WTC11 (cell line): ENCODE results near the gene THSD8. TPM values are rescaled to one million over a fixed set of nuclear protein-coding genes. Genes with fewer than 3 reads are reported as not detected.

Source experiments
- ATAC-seq: fragments of 200-7000 bp; cut with Tn5 transposase; 2 replicates; pipeline ENCODE4 v1.10.0; 2021; ENCODE audit warnings: mild to moderate bottlenecking, moderate library complexity
- CTCF ChIA-PET: fragments of 300-600 bp; sonication (Branson Sonifier 250); formaldehyde crosslinking; loops from one replicate; lab custom pipeline; 2021; ENCODE audit warnings: antibody characterized with exemption; lab: Charles Lee
- POLR2A ChIA-PET: fragments of 350-600 bp; sonication (Branson Sonifier 250); formaldehyde crosslinking; loops from one replicate; lab custom pipeline; 2021; ENCODE audit warnings: antibody characterized with exemption; lab: Charles Lee
- DNase-seq: peaks from one replicate; pipeline ENCODE4 v3.0.0; 2021; ENCODE audit warnings: low spot score
- H3K27ac Mint-ChIP-seq: 2 replicates; pipeline ENCODE4 v1.8.0; 2021; ENCODE audit warnings: mixed read lengths
- H3K27me3 Mint-ChIP-seq: 2 replicates; pipeline ENCODE4 v1.8.0; 2021; ENCODE audit warnings: low read depth, mild to moderate bottlenecking, moderate library complexity, mixed read lengths
- H3K36me3 Mint-ChIP-seq: 2 replicates; pipeline ENCODE4 v1.8.0; 2021; ENCODE audit warnings: mixed read lengths
- H3K4me1 Mint-ChIP-seq: 2 replicates; pipeline ENCODE4 v1.8.0; 2022; ENCODE audit warnings: mixed read lengths
- H3K4me3 Mint-ChIP-seq: 2 replicates; pipeline ENCODE4 v1.8.0; 2021; ENCODE audit warnings: mild to moderate bottlenecking, moderate library complexity, mixed read lengths
- H3K9me3 Mint-ChIP-seq: 2 replicates; pipeline ENCODE4 v1.8.0; 2021; ENCODE audit warnings: mixed read lengths
- FOXP1 ChIP-seq: sonication (generic); formaldehyde crosslinking; IDR thresholded peaks from 2 replicates; pipeline ENCODE4 v1.8.0; 2022; ENCODE audit warnings: missing genetic modification reagents, mild to moderate bottlenecking, moderate library complexity, borderline replicate concordance
- HMGA2 ChIP-seq: fragments of 250-450 bp; sonication (Bioruptor Pico); IDR thresholded peaks from 2 replicates; pipeline ENCODE4 v1.4.0; 2021; ENCODE audit warnings: mild to moderate bottlenecking, moderate library complexity
- IRF2 ChIP-seq: sonication (generic); formaldehyde crosslinking; IDR thresholded peaks from 2 replicates; pipeline ENCODE4 v1.8.0; 2022; ENCODE audit warnings: low read depth, missing genetic modification reagents, borderline replicate concordance
- MYBL2 ChIP-seq: sonication (generic); formaldehyde crosslinking; IDR thresholded peaks from 2 replicates; pipeline ENCODE4 v1.8.1; 2023; ENCODE audit warnings: mild to moderate bottlenecking, moderate library complexity, missing genetic modification reagents
- NFYB ChIP-seq: sonication (generic); formaldehyde crosslinking; conservative IDR thresholded peaks from 2 replicates; pipeline ENCODE4 v1.8.0; 2022; ENCODE audit warnings: low read depth, missing genetic modification reagents
- RORB ChIP-seq: fragments of 250-450 bp; sonication (Bioruptor Pico); IDR thresholded peaks from 2 replicates; pipeline ENCODE4 v1.9.0; 2021; ENCODE audit warnings: mild to moderate bottlenecking
- SP1 ChIP-seq: sonication (generic); formaldehyde crosslinking; conservative IDR thresholded peaks from 2 replicates; pipeline ENCODE4 v1.8.1; 2022; ENCODE audit warnings: missing genetic modification reagents
- TEAD4 ChIP-seq: sonication (generic); formaldehyde crosslinking; IDR thresholded peaks from 2 replicates; pipeline ENCODE4 v1.8.0; 2022; ENCODE audit warnings: mild to moderate bottlenecking, missing genetic modification reagents
- TP53 ChIP-seq: sonication (generic); formaldehyde crosslinking; IDR thresholded peaks from 2 replicates; pipeline ENCODE4 v1.8.1; 2023; ENCODE audit warnings: mild to moderate bottlenecking, missing genetic modification reagents
- ZBTB21 ChIP-seq: sonication (generic); formaldehyde crosslinking; IDR thresholded peaks from 2 replicates; pipeline ENCODE4 v1.8.1; 2023; ENCODE audit warnings: mild to moderate bottlenecking, missing genetic modification reagents, borderline replicate concordance
- ZNF219 ChIP-seq: sonication (generic); formaldehyde crosslinking; IDR thresholded peaks from 2 replicates; pipeline ENCODE4 v1.8.0; 2023; ENCODE audit warnings: missing genetic modification reagents, mild to moderate bottlenecking, borderline replicate concordance
- ZNF671 ChIP-seq: fragments of 250-450 bp; sonication (Bioruptor Pico); IDR thresholded peaks from 2 replicates; pipeline ENCODE4 v1.8.0; 2021; ENCODE audit warnings: mild to moderate bottlenecking
- total RNA-seq: library from RNA; stranded (reverse); gene quantifications from 3 replicates; pipeline ENCODE4 v1.2.3, GENCODE V29; 2021
- TF ChIP-seq, protein P1 (sequence below): sonication (generic); formaldehyde crosslinking; IDR thresholded peaks from 2 replicates; pipeline ENCODE4 v1.8.1; 2023; ENCODE audit warnings: mild to moderate bottlenecking, missing genetic modification reagents
- TF ChIP-seq, protein P2 (sequence below): sonication (generic); formaldehyde crosslinking; IDR thresholded peaks from 2 replicates; pipeline ENCODE4 v1.8.1; 2023; ENCODE audit warnings: mild to moderate bottlenecking, missing genetic modification reagents, moderate library complexity
- TF ChIP-seq, protein P3 (sequence below): sonication (generic); formaldehyde crosslinking; IDR thresholded peaks from 2 replicates; pipeline ENCODE4 v1.8.0; 2023; ENCODE audit warnings: mild to moderate bottlenecking, missing genetic modification reagents
- TF ChIP-seq, protein P4 (sequence below): sonication (generic); formaldehyde crosslinking; IDR thresholded peaks from 2 replicates; pipeline ENCODE4 v1.8.1; 2022; ENCODE audit warnings: low read depth, mild to moderate bottlenecking, moderate library complexity, missing genetic modification reagents, borderline replicate concordance
- TF ChIP-seq, protein P5 (sequence below): sonication (generic); formaldehyde crosslinking; IDR thresholded peaks from 2 replicates; pipeline ENCODE4 v1.8.0; 2022; ENCODE audit warnings: missing genetic modification reagents
- TF ChIP-seq, protein P6 (sequence below): fragments of 200-600 bp; IDR thresholded peaks from 2 replicates; pipeline ENCODE4 v1.8.0; 2022; ENCODE audit warnings: antibody characterized with exemption

Gene THSD8
- total RNA-seq, 1 experiment from 2014 or later = 30.1 TPM

DNA sequence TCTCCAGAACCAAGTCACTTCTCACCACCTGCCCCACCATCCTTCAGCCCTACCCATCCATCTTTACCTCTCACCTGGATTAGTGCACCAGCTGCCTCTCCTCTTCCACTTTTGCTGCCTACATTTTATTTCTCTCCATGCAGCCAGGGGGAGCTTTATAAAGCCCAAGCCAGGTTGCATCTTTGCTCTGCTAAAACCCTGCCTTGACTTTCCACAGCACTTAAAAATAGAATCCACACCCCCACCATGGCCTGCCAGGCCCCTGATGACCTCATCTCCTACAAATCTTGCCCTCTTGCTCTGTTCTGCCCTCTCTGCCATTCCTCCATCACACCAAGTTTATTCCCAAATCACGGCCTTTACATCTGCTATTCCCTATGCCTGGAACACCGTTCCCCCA lies 28.3 kb upstream of the THSD8 start:
- ATAC-seq (no peak), DNase-seq (no peak)
- ChIA-PET CTCF (interaction anchor here (0.9 to 7.7 kb wide), 9 partner anchors 8 to 112 kb away, joined by 3 to 136 read pairs (median 25); partner anchors contain the start of gene JUNB), POLR2A (interaction anchor here (1.5 to 3.2 kb wide), 2 partner anchors 16 to 19 kb away, joined by 6 to 15 read pairs; partner anchors contain the start of gene JUNB)
- Mint-ChIP-seq H3K4me1 (peaks cover 21% of the 10 kb centered on the region), H3K36me3 (peaks cover 14% of the 10 kb centered on the region), H3K27me3 (no peaks in the 10 kb centered on the region; the same call in 1 of the 2 replicates), H3K27ac (peak overlapping the region; percentile 81), H3K4me3 (peak overlapping the region; percentile 20), H3K9me3 (no peaks in the 10 kb centered on the region)
- TF ChIP-seq FOXP1 (CRISPR knock-in tag) (no peak), NFYB (CRISPR knock-in tag) (no peak), ZNF671 (CRISPR knock-in tag) (no peak), IRF2 (no peak), RORB (CRISPR knock-in tag) (no peak), HMGA2 (CRISPR knock-in tag) (no peak), ZNF219 (no peak), TP53 (CRISPR knock-in tag) (no peak), MYBL2 (CRISPR knock-in tag) (no peak), SP1 (CRISPR knock-in tag) (no peak), ZBTB21 (no peak), TEAD4 (no peak)
- TF ChIP-seq, protein P1, sequence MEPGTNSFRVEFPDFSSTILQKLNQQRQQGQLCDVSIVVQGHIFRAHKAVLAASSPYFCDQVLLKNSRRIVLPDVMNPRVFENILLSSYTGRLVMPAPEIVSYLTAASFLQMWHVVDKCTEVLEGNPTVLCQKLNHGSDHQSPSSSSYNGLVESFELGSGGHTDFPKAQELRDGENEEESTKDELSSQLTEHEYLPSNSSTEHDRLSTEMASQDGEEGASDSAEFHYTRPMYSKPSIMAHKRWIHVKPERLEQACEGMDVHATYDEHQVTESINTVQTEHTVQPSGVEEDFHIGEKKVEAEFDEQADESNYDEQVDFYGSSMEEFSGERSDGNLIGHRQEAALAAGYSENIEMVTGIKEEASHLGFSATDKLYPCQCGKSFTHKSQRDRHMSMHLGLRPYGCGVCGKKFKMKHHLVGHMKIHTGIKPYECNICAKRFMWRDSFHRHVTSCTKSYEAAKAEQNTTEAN (CRISPR knock-in tag) = no peak
- TF ChIP-seq, protein P2, sequence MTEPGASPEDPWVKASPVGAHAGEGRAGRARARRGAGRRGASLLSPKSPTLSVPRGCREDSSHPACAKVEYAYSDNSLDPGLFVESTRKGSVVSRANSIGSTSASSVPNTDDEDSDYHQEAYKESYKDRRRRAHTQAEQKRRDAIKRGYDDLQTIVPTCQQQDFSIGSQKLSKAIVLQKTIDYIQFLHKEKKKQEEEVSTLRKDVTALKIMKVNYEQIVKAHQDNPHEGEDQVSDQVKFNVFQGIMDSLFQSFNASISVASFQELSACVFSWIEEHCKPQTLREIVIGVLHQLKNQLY = no peak
- TF ChIP-seq, protein P3, sequence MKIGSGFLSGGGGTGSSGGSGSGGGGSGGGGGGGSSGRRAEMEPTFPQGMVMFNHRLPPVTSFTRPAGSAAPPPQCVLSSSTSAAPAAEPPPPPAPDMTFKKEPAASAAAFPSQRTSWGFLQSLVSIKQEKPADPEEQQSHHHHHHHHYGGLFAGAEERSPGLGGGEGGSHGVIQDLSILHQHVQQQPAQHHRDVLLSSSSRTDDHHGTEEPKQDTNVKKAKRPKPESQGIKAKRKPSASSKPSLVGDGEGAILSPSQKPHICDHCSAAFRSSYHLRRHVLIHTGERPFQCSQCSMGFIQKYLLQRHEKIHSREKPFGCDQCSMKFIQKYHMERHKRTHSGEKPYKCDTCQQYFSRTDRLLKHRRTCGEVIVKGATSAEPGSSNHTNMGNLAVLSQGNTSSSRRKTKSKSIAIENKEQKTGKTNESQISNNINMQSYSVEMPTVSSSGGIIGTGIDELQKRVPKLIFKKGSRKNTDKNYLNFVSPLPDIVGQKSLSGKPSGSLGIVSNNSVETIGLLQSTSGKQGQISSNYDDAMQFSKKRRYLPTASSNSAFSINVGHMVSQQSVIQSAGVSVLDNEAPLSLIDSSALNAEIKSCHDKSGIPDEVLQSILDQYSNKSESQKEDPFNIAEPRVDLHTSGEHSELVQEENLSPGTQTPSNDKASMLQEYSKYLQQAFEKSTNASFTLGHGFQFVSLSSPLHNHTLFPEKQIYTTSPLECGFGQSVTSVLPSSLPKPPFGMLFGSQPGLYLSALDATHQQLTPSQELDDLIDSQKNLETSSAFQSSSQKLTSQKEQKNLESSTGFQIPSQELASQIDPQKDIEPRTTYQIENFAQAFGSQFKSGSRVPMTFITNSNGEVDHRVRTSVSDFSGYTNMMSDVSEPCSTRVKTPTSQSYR = no peak
- TF ChIP-seq, protein P4, sequence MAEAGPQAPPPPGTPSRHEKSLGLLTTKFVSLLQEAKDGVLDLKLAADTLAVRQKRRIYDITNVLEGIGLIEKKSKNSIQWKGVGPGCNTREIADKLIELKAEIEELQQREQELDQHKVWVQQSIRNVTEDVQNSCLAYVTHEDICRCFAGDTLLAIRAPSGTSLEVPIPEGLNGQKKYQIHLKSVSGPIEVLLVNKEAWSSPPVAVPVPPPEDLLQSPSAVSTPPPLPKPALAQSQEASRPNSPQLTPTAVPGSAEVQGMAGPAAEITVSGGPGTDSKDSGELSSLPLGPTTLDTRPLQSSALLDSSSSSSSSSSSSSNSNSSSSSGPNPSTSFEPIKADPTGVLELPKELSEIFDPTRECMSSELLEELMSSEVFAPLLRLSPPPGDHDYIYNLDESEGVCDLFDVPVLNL (CRISPR knock-in tag) = no peak
- TF ChIP-seq, protein P5, sequence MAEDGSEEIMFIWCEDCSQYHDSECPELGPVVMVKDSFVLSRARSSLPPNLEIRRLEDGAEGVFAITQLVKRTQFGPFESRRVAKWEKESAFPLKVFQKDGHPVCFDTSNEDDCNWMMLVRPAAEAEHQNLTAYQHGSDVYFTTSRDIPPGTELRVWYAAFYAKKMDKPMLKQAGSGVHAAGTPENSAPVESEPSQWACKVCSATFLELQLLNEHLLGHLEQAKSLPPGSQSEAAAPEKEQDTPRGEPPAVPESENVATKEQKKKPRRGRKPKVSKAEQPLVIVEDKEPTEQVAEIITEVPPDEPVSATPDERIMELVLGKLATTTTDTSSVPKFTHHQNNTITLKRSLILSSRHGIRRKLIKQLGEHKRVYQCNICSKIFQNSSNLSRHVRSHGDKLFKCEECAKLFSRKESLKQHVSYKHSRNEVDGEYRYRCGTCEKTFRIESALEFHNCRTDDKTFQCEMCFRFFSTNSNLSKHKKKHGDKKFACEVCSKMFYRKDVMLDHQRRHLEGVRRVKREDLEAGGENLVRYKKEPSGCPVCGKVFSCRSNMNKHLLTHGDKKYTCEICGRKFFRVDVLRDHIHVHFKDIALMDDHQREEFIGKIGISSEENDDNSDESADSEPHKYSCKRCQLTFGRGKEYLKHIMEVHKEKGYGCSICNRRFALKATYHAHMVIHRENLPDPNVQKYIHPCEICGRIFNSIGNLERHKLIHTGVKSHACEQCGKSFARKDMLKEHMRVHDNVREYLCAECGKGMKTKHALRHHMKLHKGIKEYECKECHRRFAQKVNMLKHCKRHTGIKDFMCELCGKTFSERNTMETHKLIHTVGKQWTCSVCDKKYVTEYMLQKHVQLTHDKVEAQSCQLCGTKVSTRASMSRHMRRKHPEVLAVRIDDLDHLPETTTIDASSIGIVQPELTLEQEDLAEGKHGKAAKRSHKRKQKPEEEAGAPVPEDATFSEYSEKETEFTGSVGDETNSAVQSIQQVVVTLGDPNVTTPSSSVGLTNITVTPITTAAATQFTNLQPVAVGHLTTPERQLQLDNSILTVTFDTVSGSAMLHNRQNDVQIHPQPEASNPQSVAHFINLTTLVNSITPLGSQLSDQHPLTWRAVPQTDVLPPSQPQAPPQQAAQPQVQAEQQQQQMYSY (CRISPR knock-in tag) = no peak
- TF ChIP-seq, protein P6, sequence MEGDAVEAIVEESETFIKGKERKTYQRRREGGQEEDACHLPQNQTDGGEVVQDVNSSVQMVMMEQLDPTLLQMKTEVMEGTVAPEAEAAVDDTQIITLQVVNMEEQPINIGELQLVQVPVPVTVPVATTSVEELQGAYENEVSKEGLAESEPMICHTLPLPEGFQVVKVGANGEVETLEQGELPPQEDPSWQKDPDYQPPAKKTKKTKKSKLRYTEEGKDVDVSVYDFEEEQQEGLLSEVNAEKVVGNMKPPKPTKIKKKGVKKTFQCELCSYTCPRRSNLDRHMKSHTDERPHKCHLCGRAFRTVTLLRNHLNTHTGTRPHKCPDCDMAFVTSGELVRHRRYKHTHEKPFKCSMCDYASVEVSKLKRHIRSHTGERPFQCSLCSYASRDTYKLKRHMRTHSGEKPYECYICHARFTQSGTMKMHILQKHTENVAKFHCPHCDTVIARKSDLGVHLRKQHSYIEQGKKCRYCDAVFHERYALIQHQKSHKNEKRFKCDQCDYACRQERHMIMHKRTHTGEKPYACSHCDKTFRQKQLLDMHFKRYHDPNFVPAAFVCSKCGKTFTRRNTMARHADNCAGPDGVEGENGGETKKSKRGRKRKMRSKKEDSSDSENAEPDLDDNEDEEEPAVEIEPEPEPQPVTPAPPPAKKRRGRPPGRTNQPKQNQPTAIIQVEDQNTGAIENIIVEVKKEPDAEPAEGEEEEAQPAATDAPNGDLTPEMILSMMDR = no peak
